ENCODE measurements around the gene LARP6. TPM values are rescaled to one million over a fixed set of nuclear protein-coding genes. Genes with fewer than 3 reads are reported as not detected.

The LARP6 gene
- total RNA-seq = 69.6 and 110 TPM in 2 replicates

GRCh38 chr15:70853973-70854665 lies at the start of gene LARP6:
Gene LARP6, minus strand, starts transcription at chr15:70854157. Its CDS starts 69 bp downstream, at chr15:70854088.

GRCh38 chr15:70892002-70892911 lies 38.3 kb upstream of the LARP6 start, which contains the start of the genes LRRC49 and THAP10:
Gene LRRC49, plus strand, starts transcription at chr15:70892826. Its CDS starts 69 bp downstream, at chr15:70892895.
Gene THAP10, minus strand, starts transcription at chr15:70892433. Its CDS starts 161 bp downstream, at chr15:70892272.

Other genes starting within 250 kb of the LARP6 start
- gene UACA, start 90.6 kb downstream of the LARP6 start, total RNA-seq = 107 and 164 TPM in 2 replicates
- 2.5 and 3.3 TPM in 2 replicates for gene THAP10, start 38.3 kb upstream of the LARP6 start, total RNA-seq
- gene LRRC49, start 38.7 kb upstream of the LARP6 start, total RNA-seq = 22.3 and 29.4 TPM in 2 replicates